Glomerular endothelial cell (primary cell): ENCODE measurements around the gene TBC1D12. TPM values are rescaled to one million over a fixed set of nuclear protein-coding genes. Genes with fewer than 3 reads are reported as not detected.

Source experiments
- DNase-seq: peaks from one replicate; pipeline ENCODE4 v3.0.0-alpha.2; 2011; ENCODE audit warnings: low read depth, low spot score; ENCODE audit errors: extremely low read depth
- total RNA-seq: library from RNA; depleted of rRNA; stranded (reverse); fragments of >200 nt; gene quantifications from 2 replicates; pipeline ENCODE4 v1.2.3, GENCODE V29; 2015

Gene TBC1D12
- total RNA-seq, 1 donor from 2014 or later, result 12.9 TPM

- no peak for DNase-seq
These were observed 3.1 kb downstream of the TBC1D12 start for GRCh38 chr10:94405406-94405805.

GRCh38 chr10:94407668-94408067 lies 5.3 kb downstream of the TBC1D12 start:
- no peak for DNase-seq

GRCh38 chr10:94409021-94409657 lies 6.8 kb downstream of the TBC1D12 start:
- DNase-seq, result no peak

GRCh38 chr10:94411304-94411703 lies 9.0 kb downstream of the TBC1D12 start:
- no peak for DNase-seq

GRCh38 chr10:94412449-94412848 lies 10.1 kb downstream of the TBC1D12 start:
- DNase-seq, result no peak

- no peak for DNase-seq
These were observed 11.0 kb downstream of the TBC1D12 start for GRCh38 chr10:94413361-94413760.

- no peak for DNase-seq
These were observed 14.6 kb downstream of the TBC1D12 start for GRCh38 chr10:94416896-94417295.

GRCh38 chr10:94417321-94417720 lies 15.0 kb downstream of the TBC1D12 start:
- no peak for DNase-seq

- DNase-seq, result no peak
These were observed 18.2 kb downstream of the TBC1D12 start for GRCh38 chr10:94420516-94420915.

GRCh38 chr10:94420998-94421528 lies 18.7 kb downstream of the TBC1D12 start:
- DNase-seq, result no peak

GRCh38 chr10:94423627-94424026 lies 21.3 kb downstream of the TBC1D12 start:
- DNase-seq, result no peak

- DNase-seq, result no peak
These were observed 22.5 kb downstream of the TBC1D12 start for GRCh38 chr10:94424714-94425337.

GRCh38 chr10:94425942-94426341 lies 23.6 kb downstream of the TBC1D12 start:
- no peak for DNase-seq

- no peak for DNase-seq
These were observed 24.8 kb downstream of the TBC1D12 start for GRCh38 chr10:94427166-94427565.

GRCh38 chr10:94428766-94429707 lies 26.7 kb downstream of the TBC1D12 start:
- DNase-seq, result no peak

- no peak for DNase-seq
These were observed 28.4 kb downstream of the TBC1D12 start for GRCh38 chr10:94430701-94431100.

GRCh38 chr10:94432443-94432842 lies 30.1 kb downstream of the TBC1D12 start:
- no peak for DNase-seq

GRCh38 chr10:94439275-94439861 lies 37.0 kb downstream of the TBC1D12 start:
- no peak for DNase-seq

- DNase-seq, result no peak
These were observed 37.8 kb downstream of the TBC1D12 start for GRCh38 chr10:94440096-94440495.

- no peak for DNase-seq
These were observed 40.7 kb downstream of the TBC1D12 start for GRCh38 chr10:94443047-94443446.

GRCh38 chr10:94443549-94443948 lies 41.2 kb downstream of the TBC1D12 start:
- no peak for DNase-seq
